ENCODE data around the gene IFT88.
"Not testable (repeated sequence)": the region's sequence is repeated elsewhere in the genome, so short reads cannot be mapped to it uniquely, and the experiment has no call there.

The IFT88 gene

GRCh38 chr13:20636079-20636478, 69.1 kb downstream of the IFT88 start:
- DNase-seq, result no peak

- no peak for DNase-seq
These were observed 70.9 kb downstream of the IFT88 start for GRCh38 chr13:20637811-20638210.

DNA sequence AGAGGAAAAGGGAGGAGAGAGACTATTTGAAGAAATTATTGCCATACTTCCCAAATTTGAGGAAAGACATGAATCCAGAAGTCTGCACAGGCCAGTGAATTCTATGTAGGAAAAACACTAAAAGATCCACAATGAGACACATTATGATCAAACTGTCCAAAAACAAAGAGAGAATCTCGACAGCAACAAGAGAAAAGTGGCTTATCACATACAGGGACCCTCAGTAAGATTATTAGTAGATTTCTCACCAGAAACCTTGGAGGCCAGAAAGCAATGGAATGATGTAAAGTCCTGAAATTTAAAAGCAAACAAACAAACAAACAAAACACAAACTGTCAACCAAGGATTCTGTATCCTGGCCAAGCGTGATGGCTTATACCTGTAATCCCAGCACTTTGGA, 80.8 kb downstream of the IFT88 start:
- DNase-seq, result no peak

DNA sequence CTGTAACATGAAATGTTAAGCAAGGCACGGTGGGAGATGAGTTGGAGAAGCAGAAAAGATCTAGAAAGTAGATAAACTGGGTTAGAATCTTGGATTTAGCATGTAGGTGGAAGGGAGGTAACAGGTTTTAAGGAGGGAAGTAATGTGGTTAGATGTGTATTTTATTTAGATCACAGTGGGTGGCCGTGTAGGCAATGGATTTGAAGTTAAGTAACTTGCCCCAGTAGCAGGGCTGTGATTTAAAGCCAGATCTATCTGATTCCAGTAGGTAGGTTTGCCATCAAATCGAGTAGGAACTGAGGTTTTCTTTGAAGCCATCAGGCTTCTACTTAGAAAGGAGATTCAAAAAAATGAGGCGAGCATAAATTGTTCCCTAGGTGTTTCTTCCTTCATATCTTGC, 86.0 kb downstream of the IFT88 start:
- DNase-seq, result no peak

DNA sequence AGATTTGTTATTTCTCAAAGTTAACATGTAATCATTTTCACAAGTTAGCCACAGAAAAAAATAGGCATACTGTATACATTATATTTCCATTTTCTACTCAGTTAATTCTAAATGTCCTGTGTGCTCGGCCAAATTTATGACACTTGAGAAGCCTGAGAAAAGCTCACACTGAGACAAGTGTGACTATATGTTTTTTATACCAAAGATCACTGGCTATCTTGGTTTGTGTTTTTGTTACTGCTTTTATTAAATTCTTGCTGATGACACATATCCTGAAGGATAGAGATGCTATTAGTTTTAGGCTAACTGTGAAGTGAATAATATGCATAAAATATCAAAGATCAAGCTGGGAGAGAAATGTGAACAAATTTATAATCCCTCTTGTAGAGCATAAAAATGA, 87.2 kb downstream of the IFT88 start:
- no peak for DNase-seq

DNA sequence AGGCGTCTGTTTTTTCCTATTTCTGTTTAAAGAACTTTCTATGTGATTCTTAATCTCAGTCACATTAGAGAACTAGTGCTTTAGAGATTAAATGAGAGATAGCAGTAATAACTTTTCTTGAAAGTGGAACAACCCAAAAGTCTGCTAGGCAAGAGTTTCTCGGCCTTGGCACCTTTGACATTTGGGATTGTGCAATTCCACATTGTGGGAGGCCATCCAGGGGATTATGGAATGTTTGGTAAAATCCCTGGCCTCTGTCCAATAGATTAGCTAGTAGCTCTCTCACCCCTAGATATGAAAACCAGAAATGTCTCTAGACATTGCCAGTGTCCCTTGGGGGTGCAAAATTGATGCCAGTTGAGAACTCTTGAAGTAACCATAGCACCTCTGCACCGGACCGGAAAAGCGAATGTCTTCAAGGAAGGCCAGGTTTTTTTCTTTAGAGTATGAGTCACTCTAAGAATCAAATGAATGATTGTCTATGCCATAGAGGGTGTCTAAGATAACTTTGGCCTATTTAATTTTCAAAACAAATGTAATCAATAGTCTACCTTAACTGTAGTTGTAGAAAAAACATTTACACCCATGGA, 91.6 kb downstream of the IFT88 start:
- DNase-seq, result no peak

GRCh38 chr13:20664351-20664750, 97.4 kb downstream of the IFT88 start:
- no peak for DNase-seq

DNA sequence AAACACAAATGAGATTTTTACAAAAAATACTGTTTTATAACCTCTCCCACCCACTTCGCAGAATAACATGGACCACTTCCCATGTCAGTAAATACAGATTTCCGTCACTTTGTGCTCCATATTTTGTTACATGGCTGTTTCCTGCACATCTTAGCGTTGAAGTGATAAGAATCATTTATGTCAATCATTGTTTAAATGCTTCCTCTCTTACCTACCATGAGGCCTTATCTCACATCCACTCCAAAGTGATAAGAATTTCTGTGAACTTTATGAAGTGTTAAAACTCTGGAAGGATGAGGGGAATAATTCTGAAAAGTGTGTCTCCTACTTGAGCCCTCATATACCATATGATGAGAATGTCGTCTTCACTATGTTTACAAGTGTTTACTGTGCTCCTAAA, 100.0 kb downstream of the IFT88 start:
- no peak for DNase-seq

- no peak for DNase-seq
These were observed 101.0 kb downstream of the IFT88 start for GRCh38 chr13:20667857-20668437.

DNA sequence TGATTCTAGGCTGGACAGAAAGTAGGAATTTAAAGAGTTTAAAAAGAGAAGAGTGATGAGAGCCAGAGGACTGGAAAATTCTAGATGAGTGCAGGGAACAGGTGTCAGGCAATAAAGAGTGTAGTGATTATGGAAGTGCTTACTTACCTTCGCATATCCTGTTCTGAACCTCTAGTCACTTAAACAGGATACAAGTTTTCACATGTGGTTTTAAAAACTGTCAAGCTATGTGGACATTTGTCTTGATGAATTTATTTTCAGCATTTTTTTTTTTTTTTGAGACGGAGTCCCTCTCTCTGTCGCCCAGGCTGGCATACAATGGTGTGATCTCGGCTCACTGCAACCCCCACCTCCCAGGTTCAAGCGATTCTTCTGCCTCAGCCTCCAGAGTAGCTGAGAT, 102.2 kb downstream of the IFT88 start:
- DNase-seq, result no peak

DNA sequence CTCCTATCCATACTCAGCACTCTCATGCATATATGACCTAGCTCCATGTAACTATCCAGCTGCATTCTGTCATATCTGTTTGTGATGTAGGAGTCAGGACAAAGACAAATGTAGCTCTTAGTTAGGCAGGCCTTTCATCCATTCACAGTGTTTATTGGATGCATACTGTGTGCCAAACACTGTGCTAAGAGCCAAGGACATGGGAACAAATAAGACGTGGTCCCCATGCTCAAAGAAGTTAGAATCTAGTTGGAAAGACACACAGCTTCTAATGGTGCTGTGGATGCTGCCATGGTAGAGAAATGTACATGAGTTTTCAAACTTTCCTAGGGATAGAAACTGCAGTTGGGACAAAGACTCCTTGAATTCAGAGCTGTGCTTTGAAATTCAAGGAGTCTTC, 104.8 kb downstream of the IFT88 start:
- DNase-seq, result no peak

DNA sequence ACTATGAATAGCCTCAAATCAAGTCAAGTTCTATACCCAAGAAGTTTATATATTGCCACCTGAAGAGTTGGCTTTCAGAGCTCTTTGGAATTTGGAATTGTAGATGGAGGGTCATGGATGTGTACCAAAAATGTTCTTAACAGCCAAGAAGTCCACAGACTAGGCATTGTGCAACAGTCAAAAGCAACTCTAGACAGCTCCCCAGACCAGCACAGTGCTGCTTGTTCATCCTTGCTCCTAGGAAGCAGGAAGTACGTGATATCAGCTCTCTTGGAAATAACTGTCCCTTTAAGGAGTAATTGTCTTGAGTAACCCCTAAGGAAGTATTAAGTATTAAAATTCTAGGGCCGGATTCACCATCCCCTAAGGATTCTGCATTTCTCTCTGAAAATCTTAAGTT, 105.8 kb downstream of the IFT88 start:
- DNase-seq, result no peak

DNA sequence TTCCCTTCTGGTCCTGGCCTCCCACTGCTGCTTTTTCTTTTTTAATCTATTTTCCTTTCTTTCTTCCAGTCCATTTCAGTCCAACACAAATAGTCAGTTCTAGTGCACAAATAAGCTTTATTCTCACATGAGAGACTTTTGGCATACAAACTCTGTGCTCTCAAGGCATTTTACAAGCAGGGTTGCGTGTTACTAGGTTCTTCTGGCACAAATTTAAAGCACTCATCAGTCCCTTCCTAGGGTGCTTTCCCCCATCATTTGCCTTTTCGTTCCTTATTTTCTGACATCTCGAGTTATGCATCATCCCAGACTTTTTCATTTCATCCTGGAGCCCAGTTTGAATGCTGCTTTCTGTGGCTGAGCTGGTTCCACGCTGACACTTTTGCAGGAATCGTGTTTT, 106.8 kb downstream of the IFT88 start:
- no peak for DNase-seq

- no peak for DNase-seq
These were observed 109.3 kb downstream of the IFT88 start for GRCh38 chr13:20676213-20676612.

- not testable (repeated sequence) for DNase-seq
These were observed 111.6 kb downstream of the IFT88 start for GRCh38 chr13:20678606-20679005.

GRCh38 chr13:20679879-20680278, 112.9 kb downstream of the IFT88 start:
- DNase-seq, result no peak

GRCh38 chr13:20680416-20681080, 113.6 kb downstream of the IFT88 start:
- DNase-seq, result no peak

DNA sequence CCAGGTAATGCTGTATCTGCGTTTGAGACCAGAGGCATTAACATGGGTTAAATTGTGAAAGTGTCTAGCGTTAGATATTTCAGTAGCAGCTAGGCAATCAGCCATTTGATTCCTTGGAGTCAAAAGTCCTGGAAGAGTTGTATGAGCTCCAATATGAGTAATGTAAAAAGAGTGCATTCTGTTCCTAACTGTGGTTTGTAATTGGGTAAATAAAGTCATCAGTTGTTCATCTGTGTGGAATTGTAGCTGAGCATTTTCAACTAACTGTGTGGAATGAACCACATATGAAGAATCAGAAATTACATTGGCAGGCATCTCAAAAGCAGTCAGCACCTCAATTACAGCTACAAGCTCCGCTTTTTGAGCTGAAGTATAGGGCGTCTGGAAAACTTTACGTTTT, 114.5 kb downstream of the IFT88 start:
- not testable (repeated sequence) for DNase-seq

- DNase-seq, result no peak
These were observed 115.1 kb downstream of the IFT88 start for GRCh38 chr13:20682061-20682460.

- no peak for DNase-seq
These were observed 117.1 kb downstream of the IFT88 start for GRCh38 chr13:20684041-20684440.

GRCh38 chr13:20684546-20684945, 117.6 kb downstream of the IFT88 start:
- DNase-seq, result no peak

DNA sequence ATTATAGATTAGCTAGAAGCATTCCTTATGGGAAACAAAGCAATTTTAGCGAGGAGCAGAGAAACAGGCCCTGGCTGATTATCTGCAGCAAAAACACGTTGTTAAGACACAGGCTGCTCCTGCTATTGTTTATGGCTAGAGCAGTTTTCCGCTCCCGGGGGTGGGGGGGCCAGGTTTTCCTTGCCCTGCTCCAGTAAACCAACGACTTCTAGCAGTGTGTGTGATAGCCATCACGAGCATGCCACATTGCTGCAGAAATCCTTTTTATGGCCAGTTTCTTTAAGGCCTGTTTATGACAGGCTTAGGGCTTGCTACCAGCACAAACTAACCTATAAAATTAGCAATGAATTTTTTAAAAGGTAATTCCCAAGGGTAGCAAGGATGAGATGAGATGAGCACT, 118.1 kb downstream of the IFT88 start:
- no peak for DNase-seq

DNA sequence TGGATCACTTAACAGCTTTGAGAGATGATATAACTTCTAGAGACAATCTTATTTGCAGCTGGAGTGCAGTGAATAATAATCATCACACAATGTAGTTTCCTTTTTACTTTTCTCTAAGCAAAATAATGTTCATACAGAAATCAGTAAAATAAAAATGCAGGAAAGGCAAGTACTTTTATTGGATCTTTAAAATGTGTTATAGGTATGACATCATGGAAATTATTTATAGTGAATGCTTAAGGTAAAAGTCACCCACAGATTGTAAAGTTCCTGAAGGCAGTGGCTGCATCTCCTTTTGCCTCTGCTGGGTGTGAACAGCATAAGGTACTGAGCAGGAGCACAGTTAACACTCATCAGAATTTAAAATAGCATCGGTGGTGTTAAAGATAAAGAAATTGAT, 119.2 kb downstream of the IFT88 start:
- DNase-seq, result no peak

- DNase-seq, result no peak
These were observed 120.1 kb downstream of the IFT88 start for GRCh38 chr13:20686863-20687579.

Data from right kidney (tissue), 1 donor.